ENCODE data around the gene SPDYE18. TPM values are rescaled to one million over a fixed set of nuclear protein-coding genes. Genes with fewer than 3 reads are reported as not detected.
"Not testable (repeated sequence)": the region's sequence is repeated elsewhere in the genome, so short reads cannot be mapped to it uniquely, and the experiment has no call there.

The SPDYE18 gene
- total and polyA plus RNA-seq, 10 of the 15 experiments (the other 5 are each of a cell fraction or from before 2014, with no cell fraction given) = 0.23 to 0.74 (median 0.29) TPM; not detected in 3

GRCh38 chr7:77002104-77002503 is 60.3 kb downstream of the SPDYE18 start:
- H3K27me3 ChIP-seq (replicated peaks in 1 of 2; ENCODE audit: control insufficient read depth in 2 of 2, insufficient read depth in 2 of 2, low read length in 1 of 2); ATAC-seq; H3K4me3 ChIP-seq; SMC1A ChIA-PET (ENCODE audit: uncharacterized antibody, unreplicated experiment); FAIRE-seq; POLR2A ChIA-PET; H3K27ac ChIP-seq (ENCODE audit: control insufficient read depth, insufficient read depth); H3K4me1 ChIP-seq (ENCODE audit: control insufficient read depth, insufficient read depth, low read length); H3K4me2 ChIP-seq (ENCODE audit: control insufficient read depth, insufficient read depth); intact Hi-C loops (cut with micrococcal nuclease; ENCODE audit: unreplicated experiment); CTCF ChIA-PET; H2AFZ ChIP-seq (ENCODE audit: control insufficient read depth, low read depth, low read length); RAD21 ChIA-PET (ENCODE audit: unreplicated experiment); DNase-seq (ENCODE audit: low read depth, low spot score); H3K79me2 ChIP-seq (ENCODE audit: control insufficient read depth, insufficient read depth, low read length); H3K9me3 ChIP-seq (replicated peaks; ENCODE audit: control insufficient read depth, insufficient read depth, low read length); H3K36me3 ChIP-seq (ENCODE audit: control insufficient read depth in 2 of 2, insufficient read depth in 2 of 2, low read length in 1 of 2); H3K9ac ChIP-seq (ENCODE audit: control insufficient read depth, insufficient read depth, low read length); H4K20me1 ChIP-seq (ENCODE audit: control insufficient read depth, insufficient read depth); BruUV-seq (replicated peaks): not testable (repeated sequence)
- WGBS (ENCODE audit: insufficient coverage, insufficient replicate concordance, low lambda C conversion rate, missing lambda C conversion rate) = 85% methylated on average over 13 of the region's 15 CpGs
- in situ Hi-C loops (cut with MboI) = loop anchor here (25.0 kb wide), 1 partner anchor 490 kb away; the partner anchor contains the start of gene UPK3B

Small RNA genes lying within 50 kb of the gene (small RNA-seq; reads per million reads assigned to genes)
- gene RF00019 = not detected

Other genes with a start within 250 kb of the SPDYE18 start
- gene SPDYE17, start 30.2 kb downstream of the SPDYE18 start, total RNA-seq (2014; rRNA removed) = not detected in 2 replicates
- not detected in 2 replicates for gene SPDYE17, start 30.2 kb downstream of the SPDYE18 start, total RNA-seq (2014; rRNA removed; fragmentation: Illumina TruSeq; extraction: Trizol)
- not detected in 2 replicates for gene SPDYE17, start 30.2 kb downstream of the SPDYE18 start, total RNA-seq (2021)
- gene SPDYE17, start 30.2 kb downstream of the SPDYE18 start, polyA plus RNA-seq (2011; rRNA removed) = not detected in 2 replicates
- not detected in 2 replicates for gene SPDYE17, start 30.2 kb downstream of the SPDYE18 start, polyA plus RNA-seq (2014; fragmentation: Illumina TruSeq; extraction: Trizol)
- gene SPDYE17, start 30.2 kb downstream of the SPDYE18 start, polyA plus RNA-seq (2014; fragmentation: Nextera tagmentation; extraction: Ambion mirVana) = not detected
- not detected in 2 replicates for gene SPDYE17, start 30.2 kb downstream of the SPDYE18 start, polyA plus RNA-seq (2014; rRNA removed)
- not detected for gene SPDYE17, start 30.2 kb downstream of the SPDYE18 start, polyA plus RNA-seq (2016; fragmentation: Nextera tagmentation; extraction: Ambion mirVana)
- gene CCDC146, start 60.1 kb upstream of the SPDYE18 start, total RNA-seq (2014; rRNA removed) = 0.90 and 1.6 TPM in 2 replicates
- gene CCDC146, start 60.1 kb upstream of the SPDYE18 start, total RNA-seq (2014; rRNA removed; fragmentation: Illumina TruSeq; extraction: Trizol) = 1.3 and 1.5 TPM in 2 replicates
- gene CCDC146, start 60.1 kb upstream of the SPDYE18 start, total RNA-seq (2021) = 1.2 and 2.0 TPM in 2 replicates
- gene CCDC146, start 60.1 kb upstream of the SPDYE18 start, polyA plus RNA-seq (2011; rRNA removed) = 5.3 and 6.0 TPM in 2 replicates
- gene CCDC146, start 60.1 kb upstream of the SPDYE18 start, polyA plus RNA-seq (2014; fragmentation: Illumina TruSeq; extraction: Trizol) = 1.7 and 2.7 TPM in 2 replicates
- gene CCDC146, start 60.1 kb upstream of the SPDYE18 start, polyA plus RNA-seq (2014; fragmentation: Nextera tagmentation; extraction: Ambion mirVana) = under 1 TPM; 0.55 to 0.84 TPM
- 1.1 and 2.0 TPM in 2 replicates for gene CCDC146, start 60.1 kb upstream of the SPDYE18 start, polyA plus RNA-seq (2014; rRNA removed)
- gene CCDC146, start 60.1 kb upstream of the SPDYE18 start, polyA plus RNA-seq (2016; fragmentation: Nextera tagmentation; extraction: Ambion mirVana) = 1 to 10 TPM in 1 of 2 experiments, under 1 TPM in 1; 0.28 to 1.2 TPM
- gene FGL2, start 137.3 kb upstream of the SPDYE18 start, total RNA-seq (2014; rRNA removed) = 1.9 and 2.5 TPM in 2 replicates
- 3.2 and 3.5 TPM in 2 replicates for gene FGL2, start 137.3 kb upstream of the SPDYE18 start, total RNA-seq (2014; rRNA removed; fragmentation: Illumina TruSeq; extraction: Trizol)
- gene FGL2, start 137.3 kb upstream of the SPDYE18 start, total RNA-seq (2021) = 1.2 and 1.7 TPM in 2 replicates
- gene FGL2, start 137.3 kb upstream of the SPDYE18 start, polyA plus RNA-seq (2011; rRNA removed) = 0.04 TPM in 1 of 2 replicates, not detected in the other
- 2.5 and 4.3 TPM in 2 replicates for gene FGL2, start 137.3 kb upstream of the SPDYE18 start, polyA plus RNA-seq (2014; fragmentation: Illumina TruSeq; extraction: Trizol)
- gene FGL2, start 137.3 kb upstream of the SPDYE18 start, polyA plus RNA-seq (2014; fragmentation: Nextera tagmentation; extraction: Ambion mirVana) = 1 to 10 TPM; 1.2 to 1.6 TPM
- 1.4 and 1.5 TPM in 2 replicates for gene FGL2, start 137.3 kb upstream of the SPDYE18 start, polyA plus RNA-seq (2014; rRNA removed)
- under 1 TPM; 0.44 to 0.66 TPM for gene FGL2, start 137.3 kb upstream of the SPDYE18 start, polyA plus RNA-seq (2016; fragmentation: Nextera tagmentation; extraction: Ambion mirVana)

Measured in GM12878 (cell line).